Cardiac fibroblast (primary cell): ENCODE measurements around the gene ECPAS.
A peak's percentile ranks its signal among the peaks of the same experiment; 100 is the strongest.
"Not testable (repeated sequence)": the region's sequence is repeated elsewhere in the genome, so short reads cannot be mapped to it uniquely, and the experiment has no call there.

Experiments used
- DNase-seq, 2 donors: peaks; one replicate each; pipeline versions ENCODE4 v3.0.0 to v3.0.0-alpha.2; 2010; ENCODE audit warnings: low read depth in 2 of 2
- H3K4me3 ChIP-seq, 2 donors: replicated peaks in 1 of 2; 1 replicate in 1 of 2; 2 replicates in 1 of 2; pipeline ENCODE4 v1.5.1; 2011; ENCODE audit warnings: low read depth in 2 of 2, low read length in 2 of 2, mild to moderate bottlenecking in 2 of 2, moderate library complexity in 1 of 2
- TF ChIP-seq, protein P1 (sequence below): IDR thresholded peaks from one replicate; pipeline ENCODE4 v1.5.1; 2011; ENCODE audit warnings: low read depth, mild to moderate bottlenecking, low read length, inconsistent platforms

ECPAS gene

DNA sequence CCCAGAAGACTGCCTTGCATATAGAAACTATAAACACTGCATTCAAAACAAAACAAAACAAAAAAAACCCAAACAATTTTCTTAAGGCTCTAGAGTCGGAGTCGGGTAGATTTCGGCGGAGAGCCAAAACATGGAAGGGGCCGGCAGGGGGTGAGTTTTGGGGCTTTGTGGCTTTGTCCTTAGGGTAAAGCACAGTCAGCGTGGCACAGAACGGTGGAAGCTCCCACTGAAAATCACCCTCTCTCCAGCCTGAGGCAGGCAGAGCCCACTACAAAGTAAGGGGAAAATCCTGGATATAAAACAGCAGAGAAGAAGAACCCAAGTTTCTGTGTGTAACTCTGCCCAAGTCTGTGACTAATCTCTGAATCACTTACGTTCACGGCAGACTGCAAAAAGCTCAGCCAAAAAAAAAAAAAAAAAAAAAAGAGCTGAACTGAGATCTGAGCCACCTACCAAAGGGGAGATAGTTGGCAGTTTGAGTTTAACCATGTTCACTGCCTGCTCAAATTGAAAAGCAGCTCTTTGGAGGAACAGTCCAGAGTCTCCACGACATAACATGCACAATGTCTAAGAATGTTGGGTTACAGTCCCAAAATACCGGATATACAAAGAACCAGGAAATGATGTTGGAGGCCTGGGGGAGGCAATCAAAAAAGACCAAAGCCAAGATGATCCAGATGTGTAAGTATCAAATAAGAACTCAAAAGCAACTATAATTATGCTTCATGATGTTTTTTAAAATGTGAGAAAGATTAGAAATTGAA lies 127.5 kb downstream of the ECPAS start:
- H3K4me3 ChIP-seq, result peak overlapping the region in 1 of 2 donors; percentile 22
- peak; percentile 88 to 92 for DNase-seq
- TF ChIP-seq, protein P1, sequence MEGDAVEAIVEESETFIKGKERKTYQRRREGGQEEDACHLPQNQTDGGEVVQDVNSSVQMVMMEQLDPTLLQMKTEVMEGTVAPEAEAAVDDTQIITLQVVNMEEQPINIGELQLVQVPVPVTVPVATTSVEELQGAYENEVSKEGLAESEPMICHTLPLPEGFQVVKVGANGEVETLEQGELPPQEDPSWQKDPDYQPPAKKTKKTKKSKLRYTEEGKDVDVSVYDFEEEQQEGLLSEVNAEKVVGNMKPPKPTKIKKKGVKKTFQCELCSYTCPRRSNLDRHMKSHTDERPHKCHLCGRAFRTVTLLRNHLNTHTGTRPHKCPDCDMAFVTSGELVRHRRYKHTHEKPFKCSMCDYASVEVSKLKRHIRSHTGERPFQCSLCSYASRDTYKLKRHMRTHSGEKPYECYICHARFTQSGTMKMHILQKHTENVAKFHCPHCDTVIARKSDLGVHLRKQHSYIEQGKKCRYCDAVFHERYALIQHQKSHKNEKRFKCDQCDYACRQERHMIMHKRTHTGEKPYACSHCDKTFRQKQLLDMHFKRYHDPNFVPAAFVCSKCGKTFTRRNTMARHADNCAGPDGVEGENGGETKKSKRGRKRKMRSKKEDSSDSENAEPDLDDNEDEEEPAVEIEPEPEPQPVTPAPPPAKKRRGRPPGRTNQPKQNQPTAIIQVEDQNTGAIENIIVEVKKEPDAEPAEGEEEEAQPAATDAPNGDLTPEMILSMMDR, result no peak

DNA sequence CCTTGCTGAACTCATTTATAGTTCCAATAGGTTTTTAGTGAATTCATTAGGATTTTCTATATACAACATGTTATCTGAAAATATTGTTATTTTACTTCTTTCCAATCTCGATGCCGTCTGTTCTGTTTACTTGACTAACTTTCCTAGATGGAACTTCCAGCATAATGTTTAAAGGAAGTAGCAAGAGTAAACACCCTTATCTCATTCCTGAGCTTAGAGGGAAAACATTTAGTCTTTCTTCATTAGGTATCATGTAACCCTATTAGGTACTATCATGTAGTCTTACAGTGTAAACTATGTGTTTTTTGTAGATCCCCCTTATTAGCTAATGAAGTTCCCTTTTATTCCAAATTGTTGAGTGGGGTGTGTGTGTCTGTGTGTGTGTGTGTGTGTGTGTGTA lies 131.6 kb downstream of the ECPAS start:
- H3K4me3 ChIP-seq, result no peak overlapping the region
- DNase-seq, result no peak
- TF ChIP-seq, protein P1, result no peak

DNA sequence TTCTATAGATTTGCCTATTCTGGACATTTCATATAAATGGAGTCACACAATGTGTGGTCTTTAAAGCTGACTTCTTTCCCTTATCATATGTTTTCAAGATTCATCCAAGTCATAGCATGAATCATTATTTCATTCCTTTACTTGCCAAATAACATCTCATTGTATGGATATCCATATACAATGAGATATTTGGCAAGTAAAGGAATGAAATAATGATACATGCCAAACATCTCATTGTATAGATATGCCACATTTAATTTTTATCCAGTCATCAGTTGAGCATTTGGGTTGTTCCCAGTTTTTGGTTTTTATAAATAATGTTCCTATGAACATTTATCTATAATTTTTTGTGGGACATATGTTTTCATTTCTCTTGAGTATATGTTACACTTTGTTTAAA lies 133.6 kb downstream of the ECPAS start:
- DNase-seq, result no peak
- no peak overlapping the region for H3K4me3 ChIP-seq
- TF ChIP-seq, protein P1, result no peak

DNA sequence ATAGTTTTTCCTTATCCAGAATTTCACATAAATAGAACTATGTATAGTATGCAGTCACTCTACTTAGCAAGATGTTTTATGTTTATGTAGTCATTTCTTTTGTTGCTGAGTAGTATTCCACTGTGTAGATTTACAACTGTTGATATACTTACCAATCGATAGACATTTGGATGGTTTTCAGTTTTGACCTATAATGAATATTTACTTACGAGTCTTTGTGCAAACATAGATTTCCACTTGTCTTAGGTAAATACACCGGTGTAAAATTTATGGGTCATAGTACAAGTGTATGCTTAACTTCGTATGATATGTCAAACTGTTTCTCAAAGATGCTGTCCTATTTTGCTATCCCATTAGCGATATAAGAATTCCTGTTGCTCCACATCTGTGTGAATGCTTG lies 134.4 kb downstream of the ECPAS start:
- DNase-seq, result no peak

DNA sequence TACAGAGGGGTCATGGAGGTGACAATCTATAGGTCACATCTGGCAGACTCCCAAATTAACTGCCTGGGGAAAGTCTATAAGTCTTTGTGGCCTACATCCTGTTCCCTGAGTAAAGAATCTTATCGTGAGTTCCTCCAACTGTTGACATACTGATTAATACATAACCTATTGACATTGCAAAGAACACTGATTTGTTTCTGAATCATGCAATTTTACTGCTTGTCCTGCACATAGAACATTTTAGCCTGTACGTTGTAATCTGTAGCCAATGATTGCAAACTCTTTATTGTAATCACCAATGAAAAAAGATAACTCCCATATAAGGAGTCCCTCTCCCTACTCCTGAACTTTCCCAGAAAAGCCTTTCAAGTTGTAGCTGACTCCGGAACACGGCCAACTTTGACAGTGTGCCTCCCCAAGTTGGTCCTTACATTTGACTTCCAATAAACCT lies 135.3 kb downstream of the ECPAS start:
- H3K4me3 ChIP-seq, result no peak overlapping the region
- TF ChIP-seq, protein P1, result no peak
- peak; percentile 9 to 53 for DNase-seq

More for the DNA sequence above, 134.4 kb downstream of the ECPAS start:
- TF ChIP-seq, protein P1, result no peak
- no peak overlapping the region for H3K4me3 ChIP-seq

DNA sequence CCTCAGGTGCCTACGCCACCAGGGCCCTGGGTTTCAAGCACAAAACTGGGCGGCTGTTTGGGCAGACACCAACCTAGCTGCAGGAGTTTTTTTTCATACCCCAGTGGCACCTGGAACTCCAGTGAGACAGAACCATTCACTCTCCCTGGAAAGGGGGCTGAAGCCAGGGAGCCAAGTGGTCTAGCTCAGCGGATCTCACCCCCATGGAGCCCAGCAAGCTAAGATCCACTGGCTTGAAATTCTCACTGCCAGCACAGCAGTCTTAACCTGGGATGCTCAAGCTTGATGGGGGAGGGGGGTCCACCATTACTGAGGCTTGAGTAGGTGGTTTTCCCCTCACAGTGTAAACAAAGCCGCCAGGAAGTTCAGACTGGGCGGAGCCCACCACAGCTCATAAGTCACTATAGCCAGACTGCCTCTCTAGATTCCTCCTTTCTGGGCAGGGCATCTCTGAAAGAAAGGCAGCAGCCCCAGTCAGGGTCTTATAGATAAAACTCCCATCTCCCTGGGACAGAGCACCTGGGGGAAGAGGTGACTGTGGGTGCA lies 149.8 kb downstream of the ECPAS start:
- H3K4me3 ChIP-seq, DNase-seq: not testable (repeated sequence)

DNA sequence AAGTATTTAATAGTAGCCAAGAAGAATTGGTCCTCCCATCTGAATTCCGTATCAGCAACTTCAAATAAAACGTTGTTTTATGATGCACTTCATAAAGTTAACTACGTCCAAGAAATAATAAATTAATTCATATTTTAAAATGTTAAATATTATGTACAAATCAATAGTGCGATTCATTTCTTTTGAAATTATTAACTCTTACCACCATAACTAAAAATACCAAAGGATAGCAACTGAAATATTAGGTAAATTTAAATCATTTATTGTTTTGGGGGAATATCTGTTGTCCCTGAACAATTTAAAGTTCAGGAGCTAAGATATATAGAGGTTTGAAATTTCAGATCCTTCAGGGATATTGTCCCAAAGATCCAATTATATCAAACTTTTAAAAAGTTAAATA lies 154.1 kb downstream of the ECPAS start, which contains the start of gene OR2K2:
OR2K2 (minus strand) TSS at position 101 of the 400 bp plus-strand sequence. CDS start 1,791 bp downstream, outside the sequence.
- H3K4me3 ChIP-seq, result no peak within 1 kb of the TSS
- DNase-seq, result no peak
- TF ChIP-seq, protein P1, result no peak
